Tongue (tissue), 2 donors: ENCODE results near the gene TLE1. TPM values are rescaled to one million over a fixed set of nuclear protein-coding genes. Genes with fewer than 3 reads are reported as not detected.
A peak's percentile ranks its signal among the peaks of the same experiment; 100 is the strongest.

Source experiments
- DNase-seq: peaks from one replicate; pipeline ENCODE4 v3.0.0-alpha.2; 2015
- total RNA-seq: library from RNA; depleted of rRNA; stranded (reverse); fragments of >200 nt; gene quantifications from one replicate; pipeline ENCODE4 v1.2.3, GENCODE V29; 2014

The TLE1 gene
- total RNA-seq, 1 donor from 2014 or later: 73.8 TPM

GRCh38 chr9:81573415-81574321 is 115.7 kb downstream of the TLE1 start:
- no peak for DNase-seq

DNA sequence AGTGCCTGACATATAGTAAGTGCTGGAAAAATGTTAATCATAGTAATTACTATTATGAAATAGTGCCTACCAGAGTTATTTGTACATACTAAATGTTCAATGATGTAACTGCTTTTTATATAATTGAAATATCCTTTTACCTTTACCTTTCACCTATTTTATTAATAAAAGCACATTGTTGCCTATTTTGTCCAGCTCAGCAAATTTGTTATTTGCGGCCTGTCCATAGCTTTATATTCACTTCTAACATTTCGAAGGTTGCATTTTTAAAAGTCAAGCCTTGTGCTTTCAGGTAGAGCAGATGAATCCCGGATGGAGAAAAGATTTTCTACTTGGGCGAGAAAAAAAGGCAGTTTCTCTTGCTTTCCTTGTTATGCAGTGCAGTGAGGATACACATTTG is 119.3 kb downstream of the TLE1 start:
- DNase-seq: no peak

- no peak for DNase-seq
Observed at GRCh38 chr9:81566074-81566698, 123.2 kb downstream of the TLE1 start.

DNA sequence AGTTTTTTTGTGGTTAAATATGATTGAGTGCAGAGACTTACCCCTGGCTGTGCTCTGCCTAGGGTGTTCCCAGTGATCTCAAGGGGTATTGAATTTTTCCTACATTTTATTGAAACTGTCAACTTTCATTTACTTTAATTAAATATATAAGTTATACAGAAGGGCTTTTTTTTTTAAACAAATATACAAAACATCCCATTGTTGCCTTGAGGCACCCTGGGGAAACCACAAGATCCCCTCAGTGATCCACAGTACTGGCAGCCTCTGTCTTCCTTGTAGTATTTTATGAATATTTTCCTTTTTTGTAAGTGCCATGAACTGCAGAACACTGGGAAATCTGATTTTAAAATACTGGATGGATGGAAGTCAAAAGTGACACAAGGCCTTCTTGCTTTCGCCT is 123.7 kb downstream of the TLE1 start:
- DNase-seq: no peak

DNA sequence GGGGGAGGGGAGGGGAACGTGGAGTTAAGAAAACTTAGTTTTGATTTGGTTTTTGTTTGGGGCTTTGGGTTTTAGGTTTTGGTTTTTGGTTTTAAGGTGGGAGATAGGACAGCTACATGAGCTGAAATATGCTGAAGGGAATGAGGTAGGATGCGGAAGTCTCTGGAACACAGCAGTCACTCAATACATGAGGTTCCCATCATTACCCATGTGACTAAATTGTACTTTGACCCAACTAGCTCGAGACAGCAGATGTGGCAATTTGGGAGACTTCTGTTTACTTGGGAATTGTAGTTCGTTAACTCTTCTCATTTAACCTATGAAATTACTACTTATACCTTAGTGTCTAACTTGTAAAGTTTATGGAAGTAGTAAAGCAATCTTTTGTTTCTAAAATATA is 124.2 kb downstream of the TLE1 start:
- peak; percentile 45 for DNase-seq

- DNase-seq: peak; percentile 76
Observed at GRCh38 chr9:81564632-81565031, 124.7 kb downstream of the TLE1 start.

GRCh38 chr9:81563739-81564138 is 125.6 kb downstream of the TLE1 start:
- no peak for DNase-seq

GRCh38 chr9:81563020-81563407 is 126.3 kb downstream of the TLE1 start:
- DNase-seq: no peak

DNA sequence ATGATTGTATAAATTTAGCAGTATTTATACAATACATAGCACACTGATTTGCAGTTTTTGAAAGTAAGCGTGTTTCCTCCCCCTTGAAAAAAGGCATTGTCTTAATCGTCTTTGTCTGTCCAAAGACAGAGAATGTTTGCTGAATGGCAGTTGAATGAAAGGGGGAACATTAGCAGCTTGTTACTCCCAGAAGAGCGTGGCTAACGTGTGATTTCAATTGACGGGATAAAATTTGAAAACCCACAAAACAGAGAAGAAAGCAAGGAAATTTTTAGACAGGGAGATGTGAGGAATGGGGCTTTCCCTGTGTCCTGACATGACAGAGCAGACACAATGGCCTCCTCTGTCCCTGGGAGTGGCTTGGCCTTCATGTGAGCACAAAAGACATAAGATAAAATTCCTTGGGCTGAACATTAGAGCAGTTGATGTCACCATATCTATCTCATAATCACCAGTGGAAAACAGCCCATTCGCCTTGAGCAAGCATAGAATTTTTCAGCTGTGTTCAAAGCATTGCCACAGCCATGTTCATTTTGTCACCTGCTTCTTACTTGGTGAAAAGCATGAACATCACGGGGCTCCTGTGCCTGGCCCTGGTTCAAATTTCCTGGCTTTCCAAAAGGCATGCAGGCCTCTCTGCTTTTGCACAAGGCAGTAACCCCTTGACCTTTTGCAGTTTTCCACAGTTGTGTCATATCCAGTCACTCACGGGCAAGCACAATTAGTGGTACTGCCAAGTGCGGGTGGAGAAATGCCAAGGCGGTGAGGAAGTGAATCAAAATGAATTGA is 126.9 kb downstream of the TLE1 start:
- no peak for DNase-seq

GRCh38 chr9:81560851-81561732 is 128.3 kb downstream of the TLE1 start:
- DNase-seq: no peak

- DNase-seq: no peak
Observed at GRCh38 chr9:81559709-81560108, 129.6 kb downstream of the TLE1 start.

DNA sequence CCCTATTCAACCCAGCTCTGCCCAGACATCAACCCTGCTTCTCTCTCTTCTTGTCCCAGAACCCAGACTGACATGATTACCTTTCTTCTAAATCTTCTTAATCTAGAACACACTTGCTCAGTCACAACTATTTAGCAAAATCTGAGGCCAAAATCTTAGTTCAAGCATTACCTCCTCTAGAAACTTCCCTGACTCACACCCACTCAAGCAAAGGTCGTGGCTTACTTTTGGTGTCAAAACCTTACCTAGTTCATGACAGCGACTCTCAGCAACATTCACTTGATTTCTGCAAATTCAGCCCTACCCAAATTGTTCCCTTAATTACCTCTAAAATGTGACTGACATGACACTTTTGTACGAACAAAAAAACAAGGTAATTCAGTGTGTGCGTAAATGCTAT is 130.2 kb downstream of the TLE1 start:
- DNase-seq: no peak

DNA sequence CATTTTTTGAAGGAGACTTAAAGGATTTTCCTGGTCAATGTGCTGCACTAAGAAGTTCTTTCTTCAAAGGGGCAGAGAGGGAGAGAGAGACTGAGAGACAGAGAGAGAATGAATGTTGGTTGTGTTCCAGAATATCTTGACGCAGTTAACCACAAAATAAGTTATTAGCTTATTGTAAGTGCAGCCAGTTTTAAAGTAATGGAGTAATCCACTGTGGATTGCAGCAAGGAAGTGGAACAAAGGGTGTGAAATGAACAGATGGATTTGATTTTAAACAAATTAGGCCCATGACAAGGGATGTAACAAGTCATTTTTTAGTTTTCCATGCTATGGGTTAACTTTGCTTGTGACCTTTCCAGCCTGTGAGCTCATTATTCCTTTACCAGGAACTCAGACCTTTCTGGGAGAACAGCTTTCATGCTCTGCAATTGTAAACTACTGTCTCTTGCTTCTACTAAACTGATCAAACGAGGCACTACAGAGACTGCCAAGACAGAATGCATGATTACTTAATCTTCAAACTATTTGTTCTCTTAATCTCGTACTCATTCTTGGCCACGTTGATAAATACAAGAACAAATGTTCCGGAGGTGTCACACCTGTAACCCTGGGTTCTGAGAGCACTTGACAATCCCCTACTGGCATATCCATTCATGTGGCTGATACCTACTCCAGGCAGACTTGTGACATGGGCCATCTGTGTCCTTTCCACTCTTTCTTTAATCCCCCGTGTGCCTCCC is 131.1 kb downstream of the TLE1 start:
- DNase-seq: peak; percentile 89

GRCh38 chr9:81557452-81558090 is 131.8 kb downstream of the TLE1 start:
- no peak for DNase-seq

DNA sequence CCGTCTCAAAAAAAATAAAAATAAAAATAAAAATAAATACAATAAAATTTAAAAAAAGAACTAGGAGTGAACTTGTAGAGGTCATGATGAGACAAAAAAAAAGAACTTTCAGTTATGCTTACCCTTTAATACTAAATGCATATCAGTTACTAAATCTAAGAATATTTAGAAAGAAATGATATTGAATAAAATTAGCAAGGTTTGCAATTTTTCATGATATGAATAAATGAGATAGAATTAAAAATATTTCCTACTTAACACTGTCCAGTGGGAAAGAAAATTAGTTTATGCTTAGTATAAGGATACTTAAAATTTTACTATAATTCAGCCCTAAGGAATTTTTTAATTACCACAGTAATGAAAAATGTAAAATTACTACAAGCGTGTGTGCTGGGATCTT is 132.4 kb downstream of the TLE1 start:
- no peak for DNase-seq

GRCh38 chr9:81552581-81552991 is 136.8 kb downstream of the TLE1 start:
- peak; percentile 63 for DNase-seq

GRCh38 chr9:81550207-81550583 is 139.2 kb downstream of the TLE1 start:
- DNase-seq: no peak

- DNase-seq: peak; percentile 45
Observed at GRCh38 chr9:81549500-81550206, 139.7 kb downstream of the TLE1 start.

- no peak for DNase-seq
Observed at GRCh38 chr9:81548911-81549310, 140.4 kb downstream of the TLE1 start.

DNA sequence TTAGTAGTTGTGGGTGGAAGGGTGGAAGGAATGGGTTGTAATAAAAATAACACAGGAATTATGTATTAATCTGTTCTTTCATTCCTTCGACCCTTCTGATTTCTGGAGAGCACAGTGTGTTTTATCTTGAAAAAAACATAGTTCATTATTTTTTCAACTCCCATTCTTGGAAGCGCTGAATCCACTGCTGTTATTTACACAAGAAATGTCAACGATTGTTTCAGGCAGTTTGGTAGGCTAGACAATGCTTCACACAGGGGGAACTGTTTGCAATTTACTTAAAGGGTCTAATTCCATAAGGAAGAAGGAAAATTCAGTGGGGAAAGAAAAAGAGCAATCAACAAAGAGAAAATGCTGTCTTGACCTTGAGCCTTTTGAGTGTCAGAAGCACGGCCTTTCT is 142.9 kb downstream of the TLE1 start:
- DNase-seq: no peak
